IPS-18c (cell line): ENCODE data around the gene FGFRL1.
"Not testable (repeated sequence)": the region's sequence is repeated elsewhere in the genome, so short reads cannot be mapped to it uniquely, and the experiment has no call there.

Experiments
- H3K4me3 ChIP-seq: 2 replicates; pipeline ENCODE4 v1.7.0; 2013; ENCODE audit warnings: low read depth, mild to moderate bottlenecking, low read length, moderate library complexity; ENCODE audit not compliant: insufficient read depth
- H3K9me3 ChIP-seq: one replicate; pipeline ENCODE4 v1.6.1; 2013; ENCODE audit warnings: mild to moderate bottlenecking, low read length, moderate library complexity; ENCODE audit not compliant: control insufficient read depth, insufficient read depth

The FGFRL1 gene

DNA sequence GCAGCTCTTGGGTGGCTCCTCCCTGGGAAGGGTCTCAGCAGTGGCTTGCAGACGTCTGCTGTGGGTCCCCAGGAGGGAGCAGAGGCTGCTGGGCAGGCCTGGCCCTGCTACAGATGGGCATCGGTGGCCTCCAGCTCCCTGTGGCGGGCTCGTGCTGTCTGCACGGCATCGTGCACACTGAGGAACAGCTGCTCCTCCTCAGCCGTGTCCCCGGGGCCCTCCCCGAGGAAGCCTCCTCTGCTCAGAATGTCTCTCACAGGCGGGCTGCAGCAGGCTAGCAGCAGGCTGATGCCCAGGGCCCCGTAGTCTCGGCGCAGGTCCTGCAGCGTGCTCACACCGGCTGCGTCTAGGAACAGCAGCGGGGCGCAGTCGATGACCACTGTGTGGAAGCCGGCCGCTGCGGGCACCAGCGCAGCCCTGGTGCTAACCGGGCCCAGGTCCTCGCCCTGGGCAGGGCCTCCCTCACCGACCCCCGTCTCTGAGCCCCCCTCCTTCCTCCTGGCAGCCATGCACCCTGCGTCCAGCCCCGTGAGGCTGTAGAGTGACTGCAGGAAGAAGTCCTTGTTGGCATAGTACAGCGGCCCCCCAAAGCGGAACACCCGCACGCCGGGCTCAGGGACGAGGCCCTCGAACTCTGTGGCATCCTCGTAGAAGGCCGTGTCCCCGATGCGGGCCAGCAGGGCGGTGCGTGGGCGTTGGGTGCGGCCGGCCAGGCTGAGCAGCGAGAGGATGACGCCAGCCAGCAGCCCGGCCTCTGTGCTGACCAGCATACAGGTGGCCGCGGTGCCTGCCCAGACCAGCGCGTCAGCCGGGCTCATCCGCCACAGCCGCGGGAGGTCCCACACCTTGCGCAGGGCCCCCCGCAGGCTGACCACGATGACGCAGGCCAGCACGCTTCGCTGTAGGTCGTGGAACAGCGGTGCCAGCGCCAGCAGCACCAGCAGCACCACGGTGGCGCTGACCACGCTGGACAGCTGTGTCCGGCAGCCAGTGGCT is 22.4 kb upstream of the FGFRL1 start:
- no peak overlapping the region for H3K4me3 ChIP-seq

DNA sequence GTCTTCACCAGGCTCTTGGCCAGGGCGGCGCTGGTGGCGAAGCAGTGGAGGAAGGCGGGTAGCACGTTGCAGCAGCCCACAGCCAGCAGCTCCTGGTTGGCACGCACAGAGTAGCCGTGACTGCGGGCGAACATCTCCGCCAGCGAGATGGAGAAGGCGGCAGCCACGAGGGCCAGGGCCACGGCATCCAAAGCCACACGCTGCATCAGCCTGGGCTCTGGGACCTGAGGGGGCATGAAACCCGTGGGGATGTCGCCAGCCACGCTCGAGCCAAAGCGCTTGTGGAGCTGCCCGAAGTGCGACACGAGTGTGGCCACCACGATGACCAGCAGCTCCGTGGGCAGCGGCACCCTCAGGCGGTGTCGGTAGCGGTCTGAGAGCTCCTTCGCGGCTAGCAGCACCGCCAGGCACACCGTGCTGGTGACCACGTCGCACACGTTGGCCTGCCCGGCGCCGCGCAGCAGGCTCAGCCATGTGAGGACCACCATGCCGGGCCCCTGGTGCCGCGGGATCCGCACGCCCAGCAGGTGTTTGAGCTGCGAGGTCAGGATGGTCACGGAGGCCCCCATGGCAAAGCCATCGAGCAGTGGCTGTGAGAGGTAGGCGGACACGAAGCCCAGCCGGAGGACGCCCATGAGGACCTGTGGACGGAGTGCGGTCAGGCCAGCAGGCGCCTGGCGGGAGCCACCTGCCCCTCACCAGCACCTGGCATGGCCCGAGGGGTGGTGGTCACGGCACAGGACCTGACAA is 21.5 kb upstream of the FGFRL1 start:
- H3K9me3 ChIP-seq: no peaks in the 10 kb centered on the region
- H3K4me3 ChIP-seq: no peak overlapping the region

More for the DNA sequence above, 22.4 kb upstream of the FGFRL1 start:
- no peaks in the 10 kb centered on the region for H3K9me3 ChIP-seq

DNA sequence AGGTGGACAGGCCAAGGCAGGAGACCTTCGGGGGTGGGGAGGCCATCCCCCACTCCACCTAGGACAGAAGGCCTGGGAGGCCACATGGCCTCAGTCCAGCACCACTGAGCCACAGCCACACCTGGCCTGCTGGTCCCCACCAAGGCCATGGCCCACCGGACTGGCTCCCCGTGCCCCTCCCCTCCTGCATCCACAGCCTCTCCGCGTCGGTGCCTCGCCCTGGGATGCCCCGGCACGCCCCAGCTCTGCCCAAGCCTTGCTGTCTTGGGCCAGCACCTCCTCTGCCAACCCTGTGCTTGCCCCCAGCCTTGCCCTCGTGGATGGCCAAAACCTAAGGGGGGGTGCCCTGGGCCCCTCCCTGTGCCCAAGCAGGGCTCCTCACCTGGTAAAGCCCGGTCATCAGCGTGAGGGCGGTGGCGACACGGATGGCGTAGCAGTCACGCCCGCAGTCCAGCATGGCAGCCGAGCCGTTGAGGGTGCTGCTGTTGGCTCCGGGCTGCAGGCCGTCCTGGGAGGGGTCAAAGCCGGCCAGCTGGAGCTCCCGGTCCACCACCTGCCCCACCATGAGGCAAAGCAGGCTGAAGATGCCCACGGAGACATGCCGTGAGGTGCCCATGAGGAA is 20.6 kb upstream of the FGFRL1 start:
- Histone ChIP-seq H3K9me3 (no peaks in the 10 kb centered on the region), H3K4me3 (no peak overlapping the region)

DNA sequence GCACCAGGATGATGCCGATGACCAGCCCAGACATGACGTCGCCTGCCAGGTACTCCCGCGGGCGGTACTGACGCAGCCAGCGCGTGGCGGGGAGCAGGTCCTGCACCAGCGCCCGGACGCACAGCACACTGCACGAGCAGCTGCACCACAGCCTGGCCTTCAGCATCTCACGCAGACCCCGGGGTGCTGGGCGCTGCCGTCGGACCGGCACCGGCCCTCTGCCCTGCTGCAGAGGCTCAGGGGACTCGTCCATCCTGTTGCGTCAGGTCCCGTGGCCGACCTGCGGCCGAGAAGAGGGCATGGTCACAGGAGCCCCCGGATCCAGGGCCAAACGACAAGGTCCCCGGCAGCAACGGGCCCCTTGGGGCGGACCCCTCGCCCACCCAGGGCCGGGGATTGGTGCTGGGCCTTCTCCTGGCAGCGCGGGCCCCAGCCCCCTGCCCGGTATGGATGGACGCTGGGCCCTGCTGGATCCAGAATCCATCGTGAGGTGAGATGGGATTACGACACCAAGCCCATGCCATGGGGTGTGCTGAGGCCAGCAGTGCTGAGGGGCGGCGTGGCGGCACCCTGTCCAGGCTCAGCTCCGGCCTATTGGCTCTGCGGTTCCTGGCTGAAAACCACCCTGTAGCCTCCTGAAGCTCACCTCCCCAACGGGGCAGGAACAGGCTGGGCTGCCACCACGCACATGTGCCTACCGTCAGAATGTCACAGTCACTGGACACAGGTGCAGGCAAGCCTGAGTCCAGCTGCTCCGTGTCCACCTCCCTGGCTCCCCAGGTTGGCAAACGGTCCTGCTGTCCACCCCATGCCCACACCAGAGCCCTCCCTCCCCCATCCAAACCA is 19.8 kb upstream of the FGFRL1 start:
- H3K4me3 ChIP-seq: no peak overlapping the region
- no peaks in the 10 kb centered on the region for H3K9me3 ChIP-seq

GRCh38 chr4:992297-993110 is 18.9 kb upstream of the FGFRL1 start:
- no peaks in the 10 kb centered on the region for H3K9me3 ChIP-seq
- H3K4me3 ChIP-seq: no peak overlapping the region

- Histone ChIP-seq H3K4me3 (no peak within 1 kb of the TSS), H3K9me3 (no peaks in the 10 kb centered on the region)
These were observed 18.1 kb upstream of the FGFRL1 start, which contains the start of gene SLC26A1 for GRCh38 chr4:993111-994029. Gene SLC26A1 (minus strand): TSS chr4:993404. CDS start chr4:991703, 1,701 bp downstream.

DNA sequence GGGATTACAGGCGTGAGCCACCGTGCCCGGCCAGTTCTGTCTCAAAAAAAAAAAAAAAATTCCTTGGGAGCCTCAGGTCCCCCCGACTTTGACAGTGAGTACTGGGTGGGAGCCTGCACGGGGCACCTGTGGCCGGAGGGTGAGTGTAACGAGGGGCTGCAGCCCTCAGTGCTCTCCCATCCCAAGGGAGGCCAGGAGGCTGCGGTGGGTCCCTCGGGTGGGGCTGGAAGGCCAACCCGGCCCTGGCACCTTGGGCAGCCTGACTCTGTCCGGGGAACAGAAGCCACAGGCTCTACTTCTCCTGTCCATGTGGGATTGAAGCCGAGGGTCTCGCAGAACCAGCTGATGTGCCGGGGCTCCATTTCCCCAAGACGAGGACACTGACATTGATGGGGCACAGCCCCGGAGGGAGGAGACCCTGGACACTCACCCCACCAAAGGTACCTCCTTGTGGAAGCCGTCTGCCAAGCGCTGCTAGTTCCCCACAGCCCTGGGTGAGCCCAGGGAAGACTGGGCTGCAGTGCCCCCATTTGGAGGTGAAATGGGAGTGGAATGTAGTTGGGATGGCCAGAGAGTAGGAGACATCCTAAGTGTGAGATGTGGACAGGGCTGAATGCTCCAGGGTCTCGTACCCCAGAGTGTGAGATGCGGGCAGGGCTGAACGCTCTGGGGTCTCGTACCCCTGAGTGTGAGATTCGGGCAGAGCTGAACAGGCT is 16.0 kb upstream of the FGFRL1 start:
- Histone ChIP-seq H3K9me3 (no peaks in the 10 kb centered on the region), H3K4me3 (no peak overlapping the region)

DNA sequence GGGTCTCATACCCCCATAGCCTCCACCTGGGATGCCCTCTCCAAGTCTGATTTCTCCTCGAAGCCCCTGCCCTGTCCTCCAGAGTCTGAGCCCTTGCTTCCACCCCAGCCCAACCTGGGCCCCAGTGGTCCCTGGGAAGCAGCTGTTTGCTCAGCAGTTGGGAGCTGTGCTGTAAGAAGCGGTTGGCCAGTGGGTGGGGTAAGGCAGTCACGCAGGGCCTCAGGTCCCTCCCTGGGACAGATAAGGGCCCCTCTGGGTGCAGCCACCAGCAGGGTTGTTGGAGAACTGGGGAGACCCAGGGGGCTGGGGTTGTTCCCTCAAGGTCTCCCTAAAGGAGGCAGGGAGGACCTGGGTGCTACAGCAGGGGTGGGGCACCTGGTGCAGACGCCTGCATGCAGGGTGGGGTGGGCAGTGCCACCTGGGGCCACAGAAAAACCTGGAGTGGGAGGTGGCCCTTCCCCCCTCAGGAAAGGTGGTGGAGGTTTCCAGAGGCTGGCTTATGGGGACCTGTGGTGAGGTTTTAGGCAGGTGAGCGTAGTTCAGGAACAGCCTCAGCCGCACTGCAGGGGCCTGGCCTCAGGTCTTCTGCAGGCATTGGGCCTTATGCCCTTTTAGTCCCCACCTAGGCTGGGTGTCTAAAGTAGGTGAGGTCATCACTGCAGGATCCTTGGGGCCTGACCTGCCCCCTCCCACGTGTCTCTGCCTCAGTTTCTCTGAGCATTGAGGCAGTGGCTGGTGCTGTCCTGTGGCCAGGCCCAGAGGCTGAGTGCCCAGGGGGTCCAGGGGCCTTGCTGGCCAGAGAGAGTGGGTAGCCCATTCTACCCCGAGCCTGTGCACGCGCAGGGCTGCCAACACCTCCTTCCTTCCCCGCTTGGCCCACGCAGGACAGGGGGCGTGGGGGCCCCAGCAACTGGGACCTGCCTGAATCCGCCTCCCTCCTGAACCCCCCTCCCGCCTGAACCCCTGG is 15.1 kb upstream of the FGFRL1 start:
- no peak overlapping the region; the same call in 1 of the 2 replicates for H3K4me3 ChIP-seq
- H3K9me3 ChIP-seq: no peaks in the 10 kb centered on the region

DNA sequence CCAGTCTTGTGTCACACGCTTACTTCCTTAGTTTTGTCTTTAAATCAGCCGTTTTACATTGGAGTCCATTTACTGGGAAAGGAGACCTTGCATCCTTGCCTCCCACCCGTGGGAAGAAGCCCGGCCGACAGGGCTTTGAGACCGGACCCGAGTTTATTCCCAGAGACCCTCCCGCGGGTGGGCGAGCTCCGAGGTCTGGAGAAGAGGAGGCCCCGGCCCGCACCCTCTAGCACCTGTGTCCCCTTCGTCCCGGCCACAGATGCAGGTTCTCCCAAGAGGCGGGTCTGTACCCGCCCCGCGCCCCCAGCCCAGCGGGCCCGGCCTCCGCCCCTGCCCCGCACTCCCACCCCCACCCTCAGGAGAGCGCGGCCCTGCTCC is 14.4 kb upstream of the FGFRL1 start:
- Histone ChIP-seq H3K9me3 (no peaks in the 10 kb centered on the region), H3K4me3 (no peak overlapping the region; the same call in 1 of the 2 replicates)

DNA sequence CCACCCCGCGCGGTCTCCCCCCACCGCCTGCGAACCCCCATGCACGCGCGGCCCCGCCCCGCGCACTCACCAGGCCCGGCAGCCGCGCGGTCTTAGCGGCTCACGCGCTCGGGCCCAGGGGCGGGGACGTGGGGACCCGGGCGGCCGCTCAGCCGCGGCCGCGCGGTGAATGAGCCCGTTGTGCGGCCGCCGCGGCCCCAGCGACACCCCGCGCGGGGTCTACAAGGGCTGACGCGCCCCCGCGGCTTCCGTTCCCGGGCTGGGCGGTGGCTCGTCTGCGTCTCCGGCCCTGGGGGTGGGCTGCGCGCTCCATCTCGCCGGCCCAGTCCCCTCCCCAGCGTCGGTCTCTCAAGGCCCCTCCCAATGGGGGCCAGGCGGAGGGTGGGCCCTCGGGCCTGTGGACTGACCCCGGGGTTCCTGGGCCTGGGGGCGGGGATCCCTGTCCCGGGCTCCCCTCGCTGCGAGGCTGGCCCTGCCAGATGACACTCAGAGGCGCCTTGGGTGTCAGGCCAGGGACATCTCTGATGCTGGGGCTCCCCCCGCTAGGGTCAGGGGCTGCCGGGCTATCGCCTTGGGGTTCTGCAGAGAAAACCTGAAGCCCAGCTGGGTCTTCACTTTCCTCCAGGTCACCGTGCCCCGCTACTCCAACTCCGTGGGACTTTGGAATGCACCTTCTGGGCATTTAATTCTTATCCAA is 13.9 kb upstream of the FGFRL1 start:
- Histone ChIP-seq H3K9me3 (no peaks in the 10 kb centered on the region), H3K4me3 (peak overlapping the region; percentile 36; the same call in 1 of the 2 replicates)

DNA sequence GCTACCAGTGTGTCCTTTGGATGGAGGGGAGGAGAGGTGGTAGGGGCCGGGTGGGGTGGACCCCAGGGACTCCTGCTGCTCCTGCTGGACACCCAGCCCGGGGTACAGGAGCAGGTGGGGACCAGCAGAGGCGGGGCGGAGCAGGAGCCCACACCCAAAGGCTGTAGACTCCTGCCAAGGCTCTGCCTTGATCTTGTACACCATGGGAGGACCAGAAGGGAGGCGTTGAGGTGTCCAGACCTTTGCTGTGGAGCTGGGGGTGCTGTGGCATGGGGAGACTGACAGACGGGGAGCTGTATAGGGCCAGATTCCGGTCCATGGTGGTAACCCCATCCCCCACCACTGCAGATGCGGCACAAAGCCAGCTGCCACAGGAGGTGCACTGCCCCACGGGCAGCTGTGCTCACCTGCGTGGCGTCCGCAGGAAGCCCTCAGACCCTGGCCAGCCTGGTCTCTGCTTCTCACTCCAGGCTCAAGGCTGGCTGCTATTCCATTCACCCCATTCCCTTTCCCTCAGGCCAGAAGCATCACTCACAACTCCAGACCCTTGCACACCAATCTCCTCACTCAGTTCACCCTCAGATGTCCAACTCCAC is 13.2 kb upstream of the FGFRL1 start:
- H3K9me3 ChIP-seq: no peaks in the 10 kb centered on the region
- H3K4me3 ChIP-seq: no peak overlapping the region; the same call in 1 of the 2 replicates

- H3K4me3 ChIP-seq, H3K9me3 ChIP-seq: not testable (repeated sequence)
These were observed 12.1 kb upstream of the FGFRL1 start for GRCh38 chr4:999240-999863.
